ENCODE measurements around the gene AMPD3.

The AMPD3 gene

DNA sequence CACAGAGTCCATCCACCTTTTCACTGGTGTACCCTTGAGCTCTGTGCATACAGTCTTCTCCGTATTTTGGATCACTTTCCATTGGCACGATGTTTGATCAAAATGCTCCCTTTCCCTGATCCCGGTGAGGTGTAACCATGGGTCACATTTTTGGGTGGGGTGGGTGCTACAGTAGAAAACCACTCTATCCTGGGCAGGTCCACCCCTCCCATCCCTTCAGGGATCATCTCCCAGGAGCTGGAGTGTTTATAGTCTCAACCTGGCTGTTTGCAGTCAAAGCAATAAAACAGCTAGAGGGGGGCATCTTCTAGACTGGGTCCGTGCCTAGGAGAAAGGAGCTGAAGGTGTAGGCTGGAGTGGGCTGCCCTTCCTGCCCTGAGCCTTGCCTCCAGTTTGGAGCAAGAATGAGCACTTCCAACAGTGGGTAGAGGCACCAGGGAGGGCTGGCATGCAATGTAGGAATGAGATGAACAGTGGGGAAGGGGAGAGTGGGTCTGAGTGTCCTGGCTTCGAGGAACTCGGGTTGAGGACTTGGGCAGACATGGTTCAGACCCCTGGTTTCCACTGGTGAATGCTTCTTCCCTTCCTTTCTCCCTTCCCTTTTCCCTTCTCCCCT is 47.1 kb downstream of the AMPD3 start:
- no peaks in the 10 kb centered on the region for H3K4me1 ChIP-seq (ENCODE audit: low read depth, poor library complexity, severe bottlenecking)
- H4K20me1 ChIP-seq (ENCODE audit: insufficient read depth) = no peaks in the 10 kb centered on the region
- H3K27ac ChIP-seq = no peak overlapping the region
- no peaks in the 10 kb centered on the region for H3K36me3 ChIP-seq (ENCODE audit: insufficient read depth)
- TF ChIP-seq, protein P1, sequence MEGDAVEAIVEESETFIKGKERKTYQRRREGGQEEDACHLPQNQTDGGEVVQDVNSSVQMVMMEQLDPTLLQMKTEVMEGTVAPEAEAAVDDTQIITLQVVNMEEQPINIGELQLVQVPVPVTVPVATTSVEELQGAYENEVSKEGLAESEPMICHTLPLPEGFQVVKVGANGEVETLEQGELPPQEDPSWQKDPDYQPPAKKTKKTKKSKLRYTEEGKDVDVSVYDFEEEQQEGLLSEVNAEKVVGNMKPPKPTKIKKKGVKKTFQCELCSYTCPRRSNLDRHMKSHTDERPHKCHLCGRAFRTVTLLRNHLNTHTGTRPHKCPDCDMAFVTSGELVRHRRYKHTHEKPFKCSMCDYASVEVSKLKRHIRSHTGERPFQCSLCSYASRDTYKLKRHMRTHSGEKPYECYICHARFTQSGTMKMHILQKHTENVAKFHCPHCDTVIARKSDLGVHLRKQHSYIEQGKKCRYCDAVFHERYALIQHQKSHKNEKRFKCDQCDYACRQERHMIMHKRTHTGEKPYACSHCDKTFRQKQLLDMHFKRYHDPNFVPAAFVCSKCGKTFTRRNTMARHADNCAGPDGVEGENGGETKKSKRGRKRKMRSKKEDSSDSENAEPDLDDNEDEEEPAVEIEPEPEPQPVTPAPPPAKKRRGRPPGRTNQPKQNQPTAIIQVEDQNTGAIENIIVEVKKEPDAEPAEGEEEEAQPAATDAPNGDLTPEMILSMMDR (conservative IDR thresholded peaks at IDR 0.05; ENCODE audit: low read depth, low read length) = no peak
- H2AFZ ChIP-seq (ENCODE audit: low read depth) = no peak overlapping the region
- H3K27me3 ChIP-seq (ENCODE audit: insufficient read depth, low read depth) = no peaks in the 10 kb centered on the region
- no peak overlapping the region for H3K4me3 ChIP-seq (IDR thresholded peaks at IDR 0.05; ENCODE audit: insufficient read depth, low read depth, low read length)
- H3K9ac ChIP-seq = no peak overlapping the region
- no peaks in the 10 kb centered on the region for H3K79me2 ChIP-seq (ENCODE audit: insufficient read depth, low read depth)
- no peak overlapping the region for H3K4me2 ChIP-seq

GRCh38 chr11:10502770-10503169 is 47.7 kb downstream of the AMPD3 start:
- Histone ChIP-seq H3K27ac (no peak overlapping the region), H3K79me2 (ENCODE audit: insufficient read depth, low read depth) (no peaks in the 10 kb centered on the region), H3K4me1 (ENCODE audit: low read depth, poor library complexity, severe bottlenecking) (no peaks in the 10 kb centered on the region), H3K36me3 (ENCODE audit: insufficient read depth) (no peaks in the 10 kb centered on the region), H4K20me1 (ENCODE audit: insufficient read depth) (no peaks in the 10 kb centered on the region), H2AFZ (ENCODE audit: low read depth) (no peak overlapping the region), H3K9ac (no peak overlapping the region), H3K27me3 (ENCODE audit: insufficient read depth, low read depth) (no peaks in the 10 kb centered on the region), H3K4me3 (IDR thresholded peaks at IDR 0.05; ENCODE audit: insufficient read depth, low read depth, low read length) (no peak overlapping the region), H3K4me2 (no peak overlapping the region)
- TF ChIP-seq, protein P1 (conservative IDR thresholded peaks at IDR 0.05; ENCODE audit: low read depth, low read length) = no peak

DNA sequence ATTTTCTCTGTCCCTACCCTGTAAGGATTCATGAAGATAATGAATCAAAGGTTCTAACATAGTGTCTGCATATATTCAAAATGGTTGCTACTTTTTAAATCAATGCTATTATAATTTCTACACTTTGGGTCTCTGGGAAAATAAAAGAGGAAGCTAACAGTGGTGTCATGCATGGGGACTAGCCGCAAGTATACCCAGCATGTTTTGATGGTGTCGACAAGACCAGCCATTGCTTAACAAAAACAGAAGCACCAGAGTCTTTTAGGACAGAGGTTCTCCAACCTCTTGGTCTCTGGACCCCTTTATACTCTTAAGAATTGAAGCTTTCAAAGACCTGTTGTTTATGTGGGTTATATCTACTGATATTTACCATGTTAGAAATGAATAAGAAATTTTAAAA is 48.2 kb downstream of the AMPD3 start:
- H3K4me1 ChIP-seq (ENCODE audit: low read depth, poor library complexity, severe bottlenecking) = no peaks in the 10 kb centered on the region
- no peaks in the 10 kb centered on the region for H3K36me3 ChIP-seq (ENCODE audit: insufficient read depth)
- no peaks in the 10 kb centered on the region for H4K20me1 ChIP-seq (ENCODE audit: insufficient read depth)
- H2AFZ ChIP-seq (ENCODE audit: low read depth) = no peak overlapping the region
- H3K27ac ChIP-seq = no peak overlapping the region
- TF ChIP-seq, protein P1 (conservative IDR thresholded peaks at IDR 0.05; ENCODE audit: low read depth, low read length) = no peak
- H3K4me2 ChIP-seq = no peak overlapping the region
- H3K9ac ChIP-seq = no peak overlapping the region
- H3K4me3 ChIP-seq (IDR thresholded peaks at IDR 0.05; ENCODE audit: insufficient read depth, low read depth, low read length) = no peak overlapping the region
- no peaks in the 10 kb centered on the region for H3K79me2 ChIP-seq (ENCODE audit: insufficient read depth, low read depth)
- H3K27me3 ChIP-seq (ENCODE audit: insufficient read depth, low read depth) = no peaks in the 10 kb centered on the region

GRCh38 chr11:10503777-10504480 is 48.9 kb downstream of the AMPD3 start:
- H2AFZ ChIP-seq (ENCODE audit: low read depth) = no peak overlapping the region

More at GRCh38 chr11:10503777-10504480, 48.9 kb downstream of the AMPD3 start:
- no peak overlapping the region for H3K9ac ChIP-seq
- no peaks in the 10 kb centered on the region for H3K79me2 ChIP-seq (ENCODE audit: insufficient read depth, low read depth)
- TF ChIP-seq, protein P1 (conservative IDR thresholded peaks at IDR 0.05; ENCODE audit: low read depth, low read length) = no peak
- no peaks in the 10 kb centered on the region for H3K4me1 ChIP-seq (ENCODE audit: low read depth, poor library complexity, severe bottlenecking)
- H3K27ac ChIP-seq = no peak overlapping the region
- no peak overlapping the region for H3K4me2 ChIP-seq
- H3K4me3 ChIP-seq (IDR thresholded peaks at IDR 0.05; ENCODE audit: insufficient read depth, low read depth, low read length) = no peak overlapping the region
- no peaks in the 10 kb centered on the region for H4K20me1 ChIP-seq (ENCODE audit: insufficient read depth)
- H3K27me3 ChIP-seq (ENCODE audit: insufficient read depth, low read depth) = no peaks in the 10 kb centered on the region
- H3K36me3 ChIP-seq (ENCODE audit: insufficient read depth) = no peaks in the 10 kb centered on the region
